WTC11 (cell line): ENCODE results near the gene OGFOD1. TPM values are rescaled to one million over a fixed set of nuclear protein-coding genes. Genes with fewer than 3 reads are reported as not detected.

ENCODE experiments used
- ATAC-seq: fragments of 200-7000 bp; cut with Tn5 transposase; 2 replicates; pipeline ENCODE4 v1.10.0; 2021; ENCODE audit warnings: mild to moderate bottlenecking, moderate library complexity
- CTCF ChIA-PET: fragments of 300-600 bp; sonication (Branson Sonifier 250); formaldehyde crosslinking; loops from one replicate; lab custom pipeline; 2021; ENCODE audit warnings: antibody characterized with exemption; lab: Charles Lee
- POLR2A ChIA-PET: fragments of 350-600 bp; sonication (Branson Sonifier 250); formaldehyde crosslinking; loops from one replicate; lab custom pipeline; 2021; ENCODE audit warnings: antibody characterized with exemption; lab: Charles Lee
- DNase-seq: peaks from one replicate; pipeline ENCODE4 v3.0.0; 2021; ENCODE audit warnings: low spot score
- H3K27ac Mint-ChIP-seq: 2 replicates; pipeline ENCODE4 v1.8.0; 2021; ENCODE audit warnings: mixed read lengths
- H3K27me3 Mint-ChIP-seq: 2 replicates; pipeline ENCODE4 v1.8.0; 2021; ENCODE audit warnings: low read depth, mild to moderate bottlenecking, moderate library complexity, mixed read lengths
- H3K36me3 Mint-ChIP-seq: 2 replicates; pipeline ENCODE4 v1.8.0; 2021; ENCODE audit warnings: mixed read lengths
- H3K4me1 Mint-ChIP-seq: 2 replicates; pipeline ENCODE4 v1.8.0; 2022; ENCODE audit warnings: mixed read lengths
- H3K4me3 Mint-ChIP-seq: 2 replicates; pipeline ENCODE4 v1.8.0; 2021; ENCODE audit warnings: mild to moderate bottlenecking, moderate library complexity, mixed read lengths
- H3K9me3 Mint-ChIP-seq: 2 replicates; pipeline ENCODE4 v1.8.0; 2021; ENCODE audit warnings: mixed read lengths
- ATF1 ChIP-seq: sonication (generic); formaldehyde crosslinking; IDR thresholded peaks from 2 replicates; pipeline ENCODE4 v1.8.1; 2023; ENCODE audit warnings: mild to moderate bottlenecking, moderate library complexity, missing genetic modification reagents
- ATF2 ChIP-seq: sonication (generic); formaldehyde crosslinking; IDR thresholded peaks from 2 replicates; pipeline ENCODE4 v1.8.1; 2022; ENCODE audit warnings: low read depth, missing genetic modification reagents, borderline replicate concordance
- CBFB ChIP-seq: sonication (generic); formaldehyde crosslinking; IDR thresholded peaks from 2 replicates; pipeline ENCODE4 v1.8.1; 2022; ENCODE audit warnings: mild to moderate bottlenecking, low read depth, missing genetic modification reagents
- ETV6 ChIP-seq: sonication (generic); formaldehyde crosslinking; IDR thresholded peaks from 2 replicates; pipeline ENCODE4 v1.8.1; 2022; ENCODE audit warnings: mild to moderate bottlenecking, missing genetic modification reagents
- FOXP1 ChIP-seq: sonication (generic); formaldehyde crosslinking; IDR thresholded peaks from 2 replicates; pipeline ENCODE4 v1.8.0; 2022; ENCODE audit warnings: missing genetic modification reagents, mild to moderate bottlenecking, moderate library complexity, borderline replicate concordance
- GRHL2 ChIP-seq: fragments of 250-450 bp; sonication (Bioruptor Pico); IDR thresholded peaks from 2 replicates; pipeline ENCODE4 v1.8.0; 2022; ENCODE audit warnings: mild to moderate bottlenecking, moderate library complexity; ENCODE audit not compliant: insufficient replicate concordance, severe bottlenecking
- GTF2I ChIP-seq: fragments of 250-450 bp; sonication (Bioruptor Pico); conservative IDR thresholded peaks from 2 replicates; pipeline ENCODE4 v1.4.0; 2021; ENCODE audit warnings: mild to moderate bottlenecking
- HMGXB4 ChIP-seq: sonication (generic); formaldehyde crosslinking; IDR thresholded peaks from 2 replicates; pipeline ENCODE4 v1.8.1; 2023; ENCODE audit warnings: mild to moderate bottlenecking, moderate library complexity, missing genetic modification reagents
- NFE2L1 ChIP-seq: sonication (generic); formaldehyde crosslinking; IDR thresholded peaks from 2 replicates; pipeline ENCODE4 v1.8.1; 2023; ENCODE audit warnings: missing genetic modification reagents
- NFYB ChIP-seq: sonication (generic); formaldehyde crosslinking; conservative IDR thresholded peaks from 2 replicates; pipeline ENCODE4 v1.8.0; 2022; ENCODE audit warnings: low read depth, missing genetic modification reagents
- PRDM15 ChIP-seq: sonication (generic); formaldehyde crosslinking; IDR thresholded peaks from 2 replicates; pipeline ENCODE4 v1.8.0; 2022; ENCODE audit warnings: missing genetic modification reagents
- PREB ChIP-seq: sonication (generic); formaldehyde crosslinking; IDR thresholded peaks from 2 replicates; pipeline ENCODE4 v1.8.1; 2022; ENCODE audit warnings: mild to moderate bottlenecking, missing genetic modification reagents, moderate library complexity, borderline replicate concordance
- PRRX2 ChIP-seq: fragments of 250-450 bp; sonication (Bioruptor Pico); IDR thresholded peaks from 2 replicates; pipeline ENCODE4 v1.8.0; 2021; ENCODE audit warnings: mild to moderate bottlenecking
- RORB ChIP-seq: fragments of 250-450 bp; sonication (Bioruptor Pico); IDR thresholded peaks from 2 replicates; pipeline ENCODE4 v1.9.0; 2021; ENCODE audit warnings: mild to moderate bottlenecking
- TEAD4 ChIP-seq: sonication (generic); formaldehyde crosslinking; IDR thresholded peaks from 2 replicates; pipeline ENCODE4 v1.8.0; 2022; ENCODE audit warnings: mild to moderate bottlenecking, missing genetic modification reagents
- ZNF121 ChIP-seq: sonication (generic); formaldehyde crosslinking; IDR thresholded peaks from 2 replicates; pipeline ENCODE4 v1.8.0; 2023; ENCODE audit warnings: missing genetic modification reagents
- ZNF138 ChIP-seq: sonication (generic); formaldehyde crosslinking; conservative IDR thresholded peaks from 2 replicates; pipeline ENCODE4 v1.8.1; 2022; ENCODE audit warnings: mild to moderate bottlenecking, moderate library complexity, missing genetic modification reagents
- ZNF263 ChIP-seq: sonication (generic); formaldehyde crosslinking; IDR thresholded peaks from 2 replicates; pipeline ENCODE4 v1.8.1; 2022; ENCODE audit warnings: low read depth, mild to moderate bottlenecking, moderate library complexity, missing genetic modification reagents
- ZNF425 ChIP-seq: fragments of 250-450 bp; sonication (Bioruptor Pico); conservative IDR thresholded peaks from 2 replicates; pipeline ENCODE4 v1.9.0; 2021; ENCODE audit warnings: mild to moderate bottlenecking
- total RNA-seq: library from RNA; stranded (reverse); gene quantifications from 3 replicates; pipeline ENCODE4 v1.2.3, GENCODE V29; 2021

Gene OGFOD1
- total RNA-seq, 1 experiment from 2014 or later: 50.5 TPM

- no peak for TF ChIP-seq PRDM15
- TF ChIP-seq ZNF138: no peak
- TF ChIP-seq ATF2 (CRISPR knock-in tag): no peak
These were observed 19.3 kb downstream of the OGFOD1 start (continued) for GRCh38 chr16:56470666-56471065.

GRCh38 chr16:56475201-56475600 is 23.8 kb downstream of the OGFOD1 start:
- ATAC-seq: 0 out of 2 replicates have a peak, but pooled peaks have one; percentile 20

GRCh38 chr16:56477096-56477878 is 25.9 kb downstream of the OGFOD1 start:
- CTCF ChIA-PET: no interaction called here
- TF ChIP-seq ZNF263 (no peak), ATF1 (CRISPR knock-in tag) (no peak), CBFB (no peak), ZNF425 (no peak), GRHL2 (no peak)

More at GRCh38 chr16:56475201-56475600, 23.8 kb downstream of the OGFOD1 start:
- no peak overlapping the region for H3K4me3 Mint-ChIP-seq
- H3K9me3 Mint-ChIP-seq: no peaks in the 10 kb centered on the region
- POLR2A ChIA-PET: no interaction called here
- TF ChIP-seq ETV6 (CRISPR knock-in tag) (no peak), PREB (CRISPR knock-in tag) (no peak), PRRX2 (CRISPR knock-in tag) (no peak), GTF2I (CRISPR knock-in tag) (no peak), ZNF121 (CRISPR knock-in tag) (no peak), NFE2L1 (CRISPR knock-in tag) (no peak), HMGXB4 (CRISPR knock-in tag) (no peak), FOXP1 (CRISPR knock-in tag) (no peak), ZNF263 (no peak), RORB (CRISPR knock-in tag) (no peak), TEAD4 (CRISPR knock-in tag) (no peak), NFYB (CRISPR knock-in tag) (no peak)
- no peak for DNase-seq
- CTCF ChIA-PET: no interaction called here
- H3K27ac Mint-ChIP-seq: no peak overlapping the region
- no peaks in the 10 kb centered on the region for H3K27me3 Mint-ChIP-seq
- peaks cover 9% of the 10 kb centered on the region for H3K4me1 Mint-ChIP-seq
- peaks cover 62% of the 10 kb centered on the region for H3K36me3 Mint-ChIP-seq

More at GRCh38 chr16:56477096-56477878, 25.9 kb downstream of the OGFOD1 start:
- DNase-seq (no peak), ATAC-seq (no peak)
- Mint-ChIP-seq H3K27me3 (no peaks in the 10 kb centered on the region), H3K27ac (no peak overlapping the region), H3K9me3 (no peaks in the 10 kb centered on the region), H3K4me1 (peaks cover 11% of the 10 kb centered on the region), H3K4me3 (no peak overlapping the region), H3K36me3 (peaks cover 45% of the 10 kb centered on the region)
- POLR2A ChIA-PET: interaction anchor here (0.7 kb wide), 1 partner anchor 26 kb away, joined by 6 read pairs; the partner anchor contains the start of genes NUDT21 and OGFOD1
